MCF 10A (cell line): ENCODE results near the gene CEP112. TPM values are rescaled to one million over a fixed set of nuclear protein-coding genes. Genes with fewer than 3 reads are reported as not detected.

Source experiments
- BruUV-seq: library from RNA; stranded (reverse); fragments of 400-500 nt; replicated peaks from 2 replicates; lab custom pipeline; 2021; lab: Mats Ljungman, UMichigan
- CTCF ChIA-PET: fragments of 300-600 bp; sonication (Branson Sonifier 250); formaldehyde crosslinking; extraction: SDS; loops from one replicate; lab custom pipeline; 2021; ENCODE audit warnings: antibody characterized with exemption, inconsistent platforms; lab: Yijun Ruan, JAX
- POLR2A ChIA-PET: fragments of 300-600, 350-650 bp; sonication (Branson Sonifier 250); formaldehyde crosslinking; extraction: SDS; loops from one replicate; lab custom pipeline; 2020; ENCODE audit warnings: antibody characterized with exemption, inconsistent platforms; lab: Yijun Ruan, JAX
- DNase-seq: peaks from one replicate; pipeline ENCODE4 v3.0.0-alpha.2; 2018; ENCODE audit not compliant: unreplicated experiment
- H3K27ac Mint-ChIP-seq: one replicate; pipeline ENCODE4 v1.8.0; 2022; ENCODE audit warnings: mild to moderate bottlenecking, low read depth, mixed read lengths; ENCODE audit not compliant: unreplicated experiment
- H3K27me3 Mint-ChIP-seq: one replicate; pipeline ENCODE4 v1.8.0; 2022; ENCODE audit warnings: mixed read lengths; ENCODE audit not compliant: insufficient read depth, unreplicated experiment
- H3K36me3 Mint-ChIP-seq: one replicate; pipeline ENCODE4 v1.8.0; 2022; ENCODE audit warnings: mild to moderate bottlenecking, moderate library complexity, mixed read lengths; ENCODE audit not compliant: insufficient read depth, unreplicated experiment
- H3K4me1 Mint-ChIP-seq: one replicate; pipeline ENCODE4 v1.8.0; 2022; ENCODE audit warnings: mixed read lengths; ENCODE audit not compliant: insufficient read depth, unreplicated experiment
- H3K4me3 Mint-ChIP-seq: one replicate; pipeline ENCODE4 v1.8.0; 2022; ENCODE audit warnings: mild to moderate bottlenecking, moderate library complexity, mixed read lengths; ENCODE audit not compliant: unreplicated experiment
- H3K9me3 Mint-ChIP-seq: one replicate; pipeline ENCODE4 v1.8.0; 2022; ENCODE audit warnings: mixed read lengths; ENCODE audit not compliant: unreplicated experiment
- CTCF ChIP-seq: fragments of 200-600 bp; IDR thresholded peaks from one replicate; pipeline ENCODE4 v1.8.0; 2022; ENCODE audit warnings: antibody characterized with exemption, mild to moderate bottlenecking; ENCODE audit not compliant: unreplicated experiment
- intact Hi-C: fragments of 100-400 bp; cut with micrococcal nuclease; formaldehyde crosslinking; loops from 2 replicates; pipeline ENCODE4 v1.14.1; 2022
- total RNA-seq: library from RNA; stranded (reverse); gene quantifications from 2 replicates; pipeline ENCODE4 v1.2.3, GENCODE V29; 2022

CEP112 gene
- total RNA-seq, 1 experiment from 2014 or later: 8.1 TPM

- intact Hi-C loops: no loop called here
- no peak for DNase-seq
- ChIA-PET POLR2A (no interaction called here), CTCF (no interaction called here)
- Mint-ChIP-seq H3K36me3 (peaks cover 4% of the 10 kb centered on the region), H3K4me1 (no peaks in the 10 kb centered on the region), H3K27ac (no peak overlapping the region), H3K27me3 (no peaks in the 10 kb centered on the region), H3K9me3 (peaks cover 12% of the 10 kb centered on the region), H3K4me3 (no peak overlapping the region)
- TF ChIP-seq CTCF: no peak
- no TSS peak for BruUV-seq
These were observed 278.5 kb downstream of the CEP112 start for GRCh38 chr17:65913326-65913850.

- DNase-seq: no peak
- no TSS peak for BruUV-seq
- ChIA-PET POLR2A (interaction anchor here (0.5 kb wide), 1 partner anchor 493 kb away, joined by 3 read pairs; no protein-coding TSS in a partner anchor), CTCF (no interaction called here)
- Mint-ChIP-seq H3K9me3 (peaks cover 12% of the 10 kb centered on the region), H3K27me3 (no peaks in the 10 kb centered on the region), H3K4me3 (no peak overlapping the region), H3K27ac (no peak overlapping the region), H3K36me3 (peaks cover 4% of the 10 kb centered on the region), H3K4me1 (no peaks in the 10 kb centered on the region)
- intact Hi-C loops: no loop called here
- TF ChIP-seq CTCF: no peak
These were observed 281.1 kb downstream of the CEP112 start for GRCh38 chr17:65910836-65911235.

GRCh38 chr17:65902831-65903522 lies 289.0 kb downstream of the CEP112 start:
- no peak for DNase-seq
- H3K4me1 Mint-ChIP-seq: no peaks in the 10 kb centered on the region
- intact Hi-C loops: no loop called here
- no peak overlapping the region for H3K27ac Mint-ChIP-seq
- no peak for TF ChIP-seq CTCF
- ChIA-PET POLR2A (no interaction called here), CTCF (no interaction called here)
- peaks cover 6% of the 10 kb centered on the region for H3K36me3 Mint-ChIP-seq
- BruUV-seq: no TSS peak
- no peaks in the 10 kb centered on the region for H3K27me3 Mint-ChIP-seq
- no peaks in the 10 kb centered on the region for H3K9me3 Mint-ChIP-seq
- H3K4me3 Mint-ChIP-seq: no peak overlapping the region

- Mint-ChIP-seq H3K27me3 (no peaks in the 10 kb centered on the region), H3K27ac (no peak overlapping the region), H3K4me3 (no peak overlapping the region), H3K4me1 (no peaks in the 10 kb centered on the region), H3K36me3 (peaks cover 6% of the 10 kb centered on the region), H3K9me3 (no peaks in the 10 kb centered on the region)
- TF ChIP-seq CTCF: no peak
- no peak for DNase-seq
- ChIA-PET POLR2A (no interaction called here), CTCF (no interaction called here)
- intact Hi-C loops: no loop called here
- BruUV-seq: no TSS peak
These were observed 289.8 kb downstream of the CEP112 start for GRCh38 chr17:65902155-65902554.
